GM23338 (cell line): ENCODE measurements around the gene SAFB2. TPM values are rescaled to one million over a fixed set of nuclear protein-coding genes. Genes with fewer than 3 reads are reported as not detected.

ENCODE experiments used
- ATAC-seq: fragments of 200-7000 bp; cut with Tn5 transposase; 3 replicates; pipeline ENCODE4 v1.9.1; 2020
- DNase-seq: peaks from one replicate; pipeline ENCODE4 v3.0.0-alpha.2; 2015; ENCODE audit warnings: low spot score
- H2AFZ ChIP-seq: fragments of 200-600 bp; sonication (generic); 2 replicates; pipeline ENCODE4 v1.8.0; 2016; ENCODE audit warnings: antibody characterized with exemption, mild to moderate bottlenecking, moderate library complexity
- H3F3A ChIP-seq: fragments of 200-600 bp; sonication (generic); replicated peaks from 2 replicates; pipeline ENCODE4 v1.8.0; 2017; ENCODE audit warnings: antibody characterized with exemption, mixed run types, low read depth
- H3K27ac ChIP-seq: fragments of 200-600 bp; sonication (generic); 2 replicates; pipeline ENCODE4 v1.6.1; 2016; ENCODE audit warnings: low read depth
- H3K27me3 ChIP-seq: fragments of 200-600 bp; sonication (generic); 2 replicates; pipeline ENCODE4 v1.8.0; 2016; ENCODE audit warnings: mild to moderate bottlenecking, mixed run types, moderate library complexity; ENCODE audit not compliant: insufficient read depth
- H3K36me3 ChIP-seq: fragments of 200-600 bp; sonication (generic); 2 replicates; pipeline ENCODE4 v1.8.0; 2016; ENCODE audit warnings: mild to moderate bottlenecking; ENCODE audit not compliant: insufficient read depth
- H3K4me1 ChIP-seq: fragments of 200-600 bp; sonication (generic); 2 replicates; pipeline ENCODE4 v1.8.0; 2016; ENCODE audit warnings: mild to moderate bottlenecking, moderate library complexity; ENCODE audit not compliant: insufficient read depth
- H3K4me2 ChIP-seq: fragments of 200-600 bp; sonication (generic); 2 replicates; pipeline ENCODE4 v1.7.1; 2017; ENCODE audit warnings: mixed run types
- H3K4me3 ChIP-seq: fragments of 200-600 bp; sonication (generic); 2 replicates; pipeline ENCODE4 v1.6.1; 2016; ENCODE audit warnings: mixed run types
- H3K79me2 ChIP-seq: fragments of 200-600 bp; sonication (generic); replicated peaks from 2 replicates; pipeline ENCODE4 v1.8.0; 2017; ENCODE audit warnings: mild to moderate bottlenecking; ENCODE audit not compliant: insufficient read depth
- H3K9me2 ChIP-seq: fragments of 200-600 bp; sonication (generic); 2 replicates; pipeline ENCODE4 v1.8.0; 2017; ENCODE audit not compliant: insufficient read depth
- H4K20me1 ChIP-seq: fragments of 200-600 bp; sonication (generic); replicated peaks from 2 replicates; pipeline ENCODE4 v1.8.0; 2017; ENCODE audit warnings: mild to moderate bottlenecking; ENCODE audit not compliant: insufficient read depth
- H3K27ac Mint-ChIP-seq: 2 replicates; pipeline ENCODE4 v1.8.0; 2020; ENCODE audit warnings: inconsistent platforms, mild to moderate bottlenecking, moderate library complexity, mixed read lengths
- H3K27me3 Mint-ChIP-seq: 3 replicates; pipeline ENCODE4 v1.8.0; 2022; ENCODE audit warnings: low read depth, mild to moderate bottlenecking, moderate library complexity, mixed read lengths, inconsistent platforms; ENCODE audit not compliant: insufficient read depth, poor library complexity
- H3K36me3 Mint-ChIP-seq: 3 replicates; pipeline ENCODE4 v1.8.0; 2021; ENCODE audit warnings: low read depth, mild to moderate bottlenecking, inconsistent platforms, moderate library complexity, mixed read lengths
- H3K4me1 Mint-ChIP-seq: 3 replicates; pipeline ENCODE4 v1.8.0; 2020; ENCODE audit warnings: mild to moderate bottlenecking, inconsistent platforms, mixed read lengths
- H3K4me3 Mint-ChIP-seq: 3 replicates; pipeline ENCODE4 v1.8.0; 2021; ENCODE audit warnings: moderate library complexity, mild to moderate bottlenecking, inconsistent platforms, mixed read lengths
- H3K9me3 Mint-ChIP-seq: 3 replicates; pipeline ENCODE4 v1.8.0; 2020; ENCODE audit warnings: moderate library complexity, mild to moderate bottlenecking, inconsistent platforms, mixed read lengths
- EZH2 ChIP-seq: fragments of 200-600 bp; sonication (generic); IDR thresholded peaks from one replicate; pipeline ENCODE4 v1.8.0; 2017; ENCODE audit warnings: antibody characterized with exemption, mild to moderate bottlenecking, low read depth; ENCODE audit not compliant: unreplicated experiment
- EZH2phosphoT487 ChIP-seq: fragments of 200-600 bp; sonication (generic); IDR thresholded peaks from one replicate; pipeline ENCODE4 v1.8.1; 2018; ENCODE audit warnings: antibody characterized with exemption; ENCODE audit not compliant: unreplicated experiment
- JUNB ChIP-seq: IDR thresholded peaks from one replicate; pipeline ENCODE4 v1.6.1; 2016; ENCODE audit warnings: antibody characterized with exemption; ENCODE audit not compliant: unreplicated experiment
- NANOG ChIP-seq: IDR thresholded peaks from 2 replicates; pipeline ENCODE4 v1.6.1; 2016; ENCODE audit warnings: antibody characterized with exemption, borderline replicate concordance
- POLR2AphosphoS5 ChIP-seq: IDR thresholded peaks from 2 replicates; pipeline ENCODE4 v1.6.1; 2016; ENCODE audit warnings: antibody characterized with exemption, low read depth
- STAT1 ChIP-seq: IDR thresholded peaks from one replicate; pipeline ENCODE4 v1.6.1; 2016; ENCODE audit warnings: antibody characterized with exemption; ENCODE audit not compliant: unreplicated experiment
- ZNF114 ChIP-seq: fragments of 250-450 bp; sonication (Bioruptor Pico); IDR thresholded peaks from 2 replicates; pipeline ENCODE4 v1.5.0; 2020; ENCODE audit warnings: mild to moderate bottlenecking, moderate library complexity
- ZNF331 ChIP-seq: fragments of 250-450 bp; sonication (Bioruptor Pico); IDR thresholded peaks from 2 replicates; pipeline ENCODE4 v1.5.0; 2020; ENCODE audit warnings: low read depth, mild to moderate bottlenecking, moderate library complexity
- polyA plus RNA-seq: library from polyadenylated mRNA; unstranded; fragments of >200 nt; fragmentation: Nextera tagmentation; extraction: Ambion mirVana; gene quantifications from 2 replicates; pipeline ENCODE4 v1.2.1, GENCODE V29; 2016
- total RNA-seq: library from RNA; depleted of rRNA; stranded (reverse); fragments of >200 nt; shearing (Covaris generic); gene quantifications from 2 replicates; pipeline ENCODE4 v1.2.3, GENCODE V29; 2014
- TF ChIP-seq, protein P1 (sequence below), 2 experiments: fragments of 200-600 bp in 1 of 2; sonication (generic) in 1 of 2; conservative IDR thresholded peaks; 2 replicates each; pipeline versions ENCODE4 v1.5.1 to v1.6.1; 2016 to 2017; ENCODE audit warnings: antibody characterized with exemption in 2 of 2, low read depth in 2 of 2, mild to moderate bottlenecking in 2 of 2, moderate library complexity in 1 of 2
- TF ChIP-seq, protein P2 (sequence below): IDR thresholded peaks from 2 replicates; pipeline ENCODE4 v1.6.1; 2016; ENCODE audit warnings: antibody characterized with exemption
- TF ChIP-seq, protein P3 (sequence below): fragments of 250-450 bp; sonication (Bioruptor Pico); IDR thresholded peaks from 2 replicates; pipeline ENCODE4 v1.5.0; 2020; ENCODE audit warnings: mild to moderate bottlenecking, moderate library complexity

SAFB2 gene
- total and polyA plus RNA-seq, 2 experiments from 2014 or later = 37.7 to 102 TPM

DNA sequence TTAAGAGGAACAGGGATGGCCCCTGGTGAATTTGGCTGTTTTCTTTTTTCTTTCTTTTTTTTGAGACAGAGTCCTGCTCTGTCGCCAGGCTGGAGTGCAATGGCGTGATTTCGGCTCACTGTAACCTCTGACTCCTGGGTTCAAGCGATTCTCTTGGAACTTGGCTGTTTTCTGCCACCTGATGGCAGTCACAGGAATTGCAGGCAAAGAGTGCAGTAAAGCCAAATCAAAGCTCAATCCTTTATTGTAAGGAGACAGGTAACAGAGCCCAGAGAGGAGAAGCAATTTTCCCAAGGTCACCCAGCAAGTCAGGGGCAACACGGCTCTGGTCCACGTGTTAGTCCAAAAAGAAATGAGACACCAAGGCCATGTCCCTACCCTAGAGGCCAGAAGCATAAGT lies 61.0 kb downstream of the SAFB2 start:
- 0 out of 2 replicates have a peak, but pooled peaks cover 3% of the 10 kb centered on the region for H3F3A ChIP-seq
- peaks cover 4% of the 10 kb centered on the region for H3K27me3 ChIP-seq
- no peaks in the 10 kb centered on the region for H3K79me2 ChIP-seq
- TF ChIP-seq ZNF114 (no peak), ZNF331 (CRISPR knock-in tag) (no peak), STAT1 (no peak)
- TF ChIP-seq, protein P1, sequence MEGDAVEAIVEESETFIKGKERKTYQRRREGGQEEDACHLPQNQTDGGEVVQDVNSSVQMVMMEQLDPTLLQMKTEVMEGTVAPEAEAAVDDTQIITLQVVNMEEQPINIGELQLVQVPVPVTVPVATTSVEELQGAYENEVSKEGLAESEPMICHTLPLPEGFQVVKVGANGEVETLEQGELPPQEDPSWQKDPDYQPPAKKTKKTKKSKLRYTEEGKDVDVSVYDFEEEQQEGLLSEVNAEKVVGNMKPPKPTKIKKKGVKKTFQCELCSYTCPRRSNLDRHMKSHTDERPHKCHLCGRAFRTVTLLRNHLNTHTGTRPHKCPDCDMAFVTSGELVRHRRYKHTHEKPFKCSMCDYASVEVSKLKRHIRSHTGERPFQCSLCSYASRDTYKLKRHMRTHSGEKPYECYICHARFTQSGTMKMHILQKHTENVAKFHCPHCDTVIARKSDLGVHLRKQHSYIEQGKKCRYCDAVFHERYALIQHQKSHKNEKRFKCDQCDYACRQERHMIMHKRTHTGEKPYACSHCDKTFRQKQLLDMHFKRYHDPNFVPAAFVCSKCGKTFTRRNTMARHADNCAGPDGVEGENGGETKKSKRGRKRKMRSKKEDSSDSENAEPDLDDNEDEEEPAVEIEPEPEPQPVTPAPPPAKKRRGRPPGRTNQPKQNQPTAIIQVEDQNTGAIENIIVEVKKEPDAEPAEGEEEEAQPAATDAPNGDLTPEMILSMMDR (conservative IDR thresholded peaks at IDR 0.05; ENCODE audit: low read depth in 2 of 2) = peak; percentile 75 to 91
- no peaks in the 10 kb centered on the region for H3K9me2 ChIP-seq
- no peak overlapping the region for H2AFZ ChIP-seq
- H3K36me3 ChIP-seq = no peaks in the 10 kb centered on the region
- Mint-ChIP-seq H3K4me1 (peaks cover 24% of the 10 kb centered on the region), H3K27ac (no peak overlapping the region), H3K27me3 (peaks cover 21% of the 10 kb centered on the region), H3K36me3 (no peaks in the 10 kb centered on the region), H3K4me3 (no peak overlapping the region), H3K9me3 (peaks cover 10% of the 10 kb centered on the region)
- no peak overlapping the region for H3K4me3 ChIP-seq
- no peak overlapping the region for H3K27ac ChIP-seq
- H4K20me1 ChIP-seq = no peaks in the 10 kb centered on the region
- H3K4me2 ChIP-seq = no peak overlapping the region
- DNase-seq = no peak
- no peaks in the 10 kb centered on the region; the same call in 1 of the 2 replicates for H3K4me1 ChIP-seq
- ATAC-seq = no peak

DNA sequence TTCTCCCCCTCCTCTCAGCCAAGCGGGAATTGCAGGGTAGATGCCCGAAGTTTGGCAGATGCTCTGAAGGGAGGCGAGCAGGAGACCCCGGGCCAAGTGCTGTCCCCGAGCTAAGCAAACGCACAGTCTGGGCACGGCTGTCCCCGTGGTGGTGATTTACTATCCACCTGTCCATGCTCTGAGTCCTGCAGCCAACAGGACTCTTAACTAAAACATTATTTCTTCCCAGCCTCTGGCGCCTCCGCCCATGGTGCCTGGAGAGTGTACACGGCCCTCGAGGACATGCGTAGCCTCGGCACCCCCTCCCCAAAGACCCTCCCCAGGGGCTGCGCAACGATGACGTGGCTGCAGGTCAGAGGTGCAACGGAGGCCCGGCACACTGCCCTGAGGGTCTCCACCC lies 62.4 kb downstream of the SAFB2 start:
- no peaks in the 10 kb centered on the region for H3K79me2 ChIP-seq
- no peaks in the 10 kb centered on the region for H3K36me3 Mint-ChIP-seq
- H3K4me1 Mint-ChIP-seq = peaks cover 24% of the 10 kb centered on the region
- peaks cover 10% of the 10 kb centered on the region for H3K9me3 Mint-ChIP-seq
- no peak overlapping the region for H3K4me2 ChIP-seq
- no peak overlapping the region for H3K4me3 Mint-ChIP-seq
- no peaks in the 10 kb centered on the region for H3F3A ChIP-seq
- ATAC-seq (no peak), DNase-seq (no peak)
- H3K27me3 Mint-ChIP-seq = peaks cover 21% of the 10 kb centered on the region
- no peaks in the 10 kb centered on the region for H3K9me2 ChIP-seq
- H2AFZ ChIP-seq = no peak overlapping the region
- H3K4me1 ChIP-seq = no peaks in the 10 kb centered on the region; the same call in 1 of the 2 replicates
- H3K36me3 ChIP-seq = no peaks in the 10 kb centered on the region
- no peaks in the 10 kb centered on the region for H3K27me3 ChIP-seq
- no peak overlapping the region for H3K4me3 ChIP-seq
- no peak overlapping the region for H3K27ac ChIP-seq
- no peaks in the 10 kb centered on the region for H4K20me1 ChIP-seq
- H3K27ac Mint-ChIP-seq = no peak overlapping the region
- TF ChIP-seq, protein P2, sequence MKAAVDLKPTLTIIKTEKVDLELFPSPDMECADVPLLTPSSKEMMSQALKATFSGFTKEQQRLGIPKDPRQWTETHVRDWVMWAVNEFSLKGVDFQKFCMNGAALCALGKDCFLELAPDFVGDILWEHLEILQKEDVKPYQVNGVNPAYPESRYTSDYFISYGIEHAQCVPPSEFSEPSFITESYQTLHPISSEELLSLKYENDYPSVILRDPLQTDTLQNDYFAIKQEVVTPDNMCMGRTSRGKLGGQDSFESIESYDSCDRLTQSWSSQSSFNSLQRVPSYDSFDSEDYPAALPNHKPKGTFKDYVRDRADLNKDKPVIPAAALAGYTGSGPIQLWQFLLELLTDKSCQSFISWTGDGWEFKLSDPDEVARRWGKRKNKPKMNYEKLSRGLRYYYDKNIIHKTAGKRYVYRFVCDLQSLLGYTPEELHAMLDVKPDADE = no peak
- TF ChIP-seq EZH2 (no peak), NANOG (no peak), EZH2phosphoT487 (no peak), POLR2AphosphoS5 (no peak), JUNB (no peak), STAT1 (no peak), ZNF331 (CRISPR knock-in tag) (no peak)
- TF ChIP-seq, protein P1 (conservative IDR thresholded peaks at IDR 0.05; ENCODE audit: low read depth in 2 of 2) = no peak
- TF ChIP-seq, protein P3, sequence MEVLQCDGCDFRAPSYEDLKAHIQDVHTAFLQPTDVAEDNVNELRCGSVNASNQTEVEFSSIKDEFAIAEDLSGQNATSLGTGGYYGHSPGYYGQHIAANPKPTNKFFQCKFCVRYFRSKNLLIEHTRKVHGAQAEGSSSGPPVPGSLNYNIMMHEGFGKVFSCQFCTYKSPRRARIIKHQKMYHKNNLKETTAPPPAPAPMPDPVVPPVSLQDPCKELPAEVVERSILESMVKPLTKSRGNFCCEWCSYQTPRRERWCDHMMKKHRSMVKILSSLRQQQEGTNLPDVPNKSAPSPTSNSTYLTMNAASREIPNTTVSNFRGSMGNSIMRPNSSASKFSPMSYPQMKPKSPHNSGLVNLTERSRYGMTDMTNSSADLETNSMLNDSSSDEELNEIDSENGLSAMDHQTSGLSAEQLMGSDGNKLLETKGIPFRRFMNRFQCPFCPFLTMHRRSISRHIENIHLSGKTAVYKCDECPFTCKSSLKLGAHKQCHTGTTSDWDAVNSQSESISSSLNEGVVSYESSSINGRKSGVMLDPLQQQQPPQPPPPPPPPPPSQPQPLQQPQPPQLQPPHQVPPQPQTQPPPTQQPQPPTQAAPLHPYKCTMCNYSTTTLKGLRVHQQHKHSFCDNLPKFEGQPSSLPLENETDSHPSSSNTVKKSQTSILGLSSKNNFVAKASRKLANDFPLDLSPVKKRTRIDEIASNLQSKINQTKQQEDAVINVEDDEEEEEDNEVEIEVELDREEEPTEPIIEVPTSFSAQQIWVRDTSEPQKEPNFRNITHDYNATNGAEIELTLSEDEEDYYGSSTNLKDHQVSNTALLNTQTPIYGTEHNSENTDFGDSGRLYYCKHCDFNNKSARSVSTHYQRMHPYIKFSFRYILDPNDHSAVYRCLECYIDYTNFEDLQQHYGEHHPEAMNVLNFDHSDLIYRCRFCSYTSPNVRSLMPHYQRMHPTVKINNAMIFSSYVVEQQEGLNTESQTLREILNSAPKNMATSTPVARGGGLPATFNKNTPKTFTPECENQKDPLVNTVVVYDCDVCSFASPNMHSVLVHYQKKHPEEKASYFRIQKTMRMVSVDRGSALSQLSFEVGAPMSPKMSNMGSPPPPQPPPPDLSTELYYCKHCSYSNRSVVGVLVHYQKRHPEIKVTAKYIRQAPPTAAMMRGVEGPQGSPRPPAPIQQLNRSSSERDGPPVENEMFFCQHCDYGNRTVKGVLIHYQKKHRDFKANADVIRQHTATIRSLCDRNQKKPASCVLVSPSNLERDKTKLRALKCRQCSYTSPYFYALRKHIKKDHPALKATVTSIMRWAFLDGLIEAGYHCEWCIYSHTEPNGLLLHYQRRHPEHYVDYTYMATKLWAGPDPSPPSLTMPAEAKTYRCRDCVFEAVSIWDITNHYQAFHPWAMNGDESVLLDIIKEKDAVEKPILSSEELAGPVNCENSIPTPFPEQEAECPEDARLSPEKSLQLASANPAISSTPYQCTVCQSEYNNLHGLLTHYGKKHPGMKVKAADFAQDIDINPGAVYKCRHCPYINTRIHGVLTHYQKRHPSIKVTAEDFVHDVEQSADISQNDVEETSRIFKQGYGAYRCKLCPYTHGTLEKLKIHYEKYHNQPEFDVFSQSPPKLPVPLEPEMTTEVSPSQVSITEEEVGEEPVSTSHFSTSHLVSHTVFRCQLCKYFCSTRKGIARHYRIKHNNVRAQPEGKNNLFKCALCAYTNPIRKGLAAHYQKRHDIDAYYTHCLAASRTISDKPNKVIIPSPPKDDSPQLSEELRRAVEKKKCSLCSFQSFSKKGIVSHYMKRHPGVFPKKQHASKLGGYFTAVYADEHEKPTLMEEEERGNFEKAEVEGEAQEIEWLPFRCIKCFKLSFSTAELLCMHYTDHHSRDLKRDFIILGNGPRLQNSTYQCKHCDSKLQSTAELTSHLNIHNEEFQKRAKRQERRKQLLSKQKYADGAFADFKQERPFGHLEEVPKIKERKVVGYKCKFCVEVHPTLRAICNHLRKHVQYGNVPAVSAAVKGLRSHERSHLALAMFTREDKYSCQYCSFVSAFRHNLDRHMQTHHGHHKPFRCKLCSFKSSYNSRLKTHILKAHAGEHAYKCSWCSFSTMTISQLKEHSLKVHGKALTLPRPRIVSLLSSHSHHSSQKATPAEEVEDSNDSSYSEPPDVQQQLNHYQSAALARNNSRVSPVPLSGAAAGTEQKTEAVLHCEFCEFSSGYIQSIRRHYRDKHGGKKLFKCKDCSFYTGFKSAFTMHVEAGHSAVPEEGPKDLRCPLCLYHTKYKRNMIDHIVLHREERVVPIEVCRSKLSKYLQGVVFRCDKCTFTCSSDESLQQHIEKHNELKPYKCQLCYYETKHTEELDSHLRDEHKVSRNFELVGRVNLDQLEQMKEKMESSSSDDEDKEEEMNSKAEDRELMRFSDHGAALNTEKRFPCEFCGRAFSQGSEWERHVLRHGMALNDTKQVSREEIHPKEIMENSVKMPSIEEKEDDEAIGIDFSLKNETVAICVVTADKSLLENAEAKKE (CRISPR knock-in tag) = no peak
